Measurements from ENCODE around the gene ORAI3. TPM values are rescaled to one million over a fixed set of nuclear protein-coding genes. Genes with fewer than 3 reads are reported as not detected.
A peak's percentile ranks its signal among the peaks of the same experiment; 100 is the strongest.

The ORAI3 gene
- polyA plus RNA-seq, 1 of the 3 experiments (the other 2 are of a cell fraction), result 29.0 TPM

- ChIA-PET CTCF (interaction anchor here (0.6 to 5.3 kb wide), 47 partner anchors 8 to 883 kb away, joined by 3 to 38 read pairs (median 5); partner anchors contain the start of genes FUS, KAT8, ZNF646 and ZNF668), POLR2A (interaction anchor here (1.1 to 1.5 kb wide), 3 partner anchors 88 to 195 kb away, joined by 3 to 7 read pairs (median 5); partner anchors contain the start of genes FUS, ZNF646 and ZNF668)
- H2AFZ ChIP-seq (ENCODE audit: low read depth), result no peak overlapping the region
- H3K27me3 ChIP-seq (ENCODE audit: insufficient read depth), result no peaks in the 10 kb centered on the region
- no peaks in the 10 kb centered on the region for H3K79me2 ChIP-seq (ENCODE audit: insufficient read depth)
- H3K9me2 ChIP-seq, result no peaks in the 10 kb centered on the region
- H4K20me1 ChIP-seq (ENCODE audit: insufficient read depth), result no peaks in the 10 kb centered on the region
- H3K9ac ChIP-seq, result peak overlapping the region; percentile 27; the same call in 1 of the 2 replicates
- peaks cover 0 to 14% of the 10 kb centered on the region in 2 experiments for H3K36me3 ChIP-seq (replicated peaks in 1 of 2; ENCODE audit: control insufficient read depth in 1 of 2, insufficient read depth in 2 of 2, low read length in 1 of 2)
- TF ChIP-seq MAX (IDR thresholded peaks at IDR 0.05; ENCODE audit: low read depth) (no peak), GATA2 (CRISPR knock-in tag; IDR thresholded peaks at IDR 0.05) (no peak), RCOR1 (IDR thresholded peaks at IDR 0.05; ENCODE audit: low read length) (no peak), TAF1 (IDR thresholded peaks at IDR 0.05; ENCODE audit: borderline replicate concordance, low read depth, low read length) (no peak), ELF1 (IDR thresholded peaks at IDR 0.05) (no peak), NRF1 (IDR thresholded peaks at IDR 0.05; ENCODE audit: low read depth, low read length) (no peak), EZH2phosphoT487 (IDR thresholded peaks at IDR 0.05; ENCODE audit: borderline replicate concordance, low read depth) (no peak), TEAD4 (IDR thresholded peaks at IDR 0.05; ENCODE audit: borderline replicate concordance, insufficient read depth) (no peak), CHD2 (IDR thresholded peaks at IDR 0.05; ENCODE audit: low read length, partially characterized antibody) (no peak)
- H3F3A ChIP-seq (replicated peaks; ENCODE audit: insufficient read depth), result peaks cover 5% of the 10 kb centered on the region
- H3K27ac ChIP-seq (ENCODE audit: low read depth in 2 of 2, low read length in 1 of 2), result peak overlapping the region; percentile 19 to 58; a peak in 1 of 4 replicates
- WGBS (ENCODE audit: low lambda C conversion rate), result 68% methylated on average over 11 of the region's 20 CpGs
- H3K9me3 ChIP-seq, result no peaks in the 10 kb centered on the region
- peak; percentile 63 for DNase-seq
- H3K4me2 ChIP-seq, result peak overlapping the region; percentile 80
- peaks cover 5 to 8% of the 10 kb centered on the region in 2 experiments; a peak in 2 of 4 replicates for H3K4me1 ChIP-seq (ENCODE audit: control insufficient read depth in 1 of 2, insufficient read depth in 2 of 2, low read depth in 1 of 2, low read length in 1 of 2)
- peak overlapping the region; percentile 31 to 52; a peak in 3 of 4 replicates for H3K4me3 ChIP-seq (ENCODE audit: low read depth in 2 of 2, low read length in 1 of 2)
Measured at GRCh38 chr16:30985401-30986128, 36.7 kb downstream of the ORAI3 start.

- Histone ChIP-seq H3K4me2 (peak overlapping the region; percentile 80; the same call in 1 of the 2 replicates), H3K27ac (ENCODE audit: low read depth in 2 of 2, low read length in 1 of 2) (no peak overlapping the region; a peak in 1 of 4 replicates), H3K9me3 (no peaks in the 10 kb centered on the region), H4K20me1 (ENCODE audit: insufficient read depth) (no peaks in the 10 kb centered on the region), H3F3A (replicated peaks; ENCODE audit: insufficient read depth) (peaks cover 5% of the 10 kb centered on the region), H3K79me2 (ENCODE audit: insufficient read depth) (no peaks in the 10 kb centered on the region), H3K36me3 (replicated peaks in 1 of 2; ENCODE audit: control insufficient read depth in 1 of 2, insufficient read depth in 2 of 2, low read length in 1 of 2) (peaks cover 0 to 10% of the 10 kb centered on the region in 2 experiments), H3K4me1 (ENCODE audit: control insufficient read depth in 1 of 2, insufficient read depth in 2 of 2, low read depth in 1 of 2, low read length in 1 of 2) (peaks cover 5 to 8% of the 10 kb centered on the region in 2 experiments; a peak in 2 of 4 replicates), H3K9me2 (no peaks in the 10 kb centered on the region), H3K27me3 (ENCODE audit: insufficient read depth) (no peaks in the 10 kb centered on the region), H3K9ac (no peak overlapping the region), H2AFZ (ENCODE audit: low read depth) (no peak overlapping the region), H3K4me3 (ENCODE audit: low read depth in 2 of 2, low read length in 1 of 2) (no peak overlapping the region)
- DNase-seq, result no peak
- TF ChIP-seq FOSL2 (IDR thresholded peaks at IDR 0.05; ENCODE audit: borderline replicate concordance, low read depth) (no peak), POLR2AphosphoS5 (IDR thresholded peaks at IDR 0.05; ENCODE audit: low read depth, low read length) (0 out of 2 replicates have a peak, but pooled peaks have one; percentile 6)
- ChIA-PET CTCF (interaction anchor here (0.7 to 5.3 kb wide), 21 partner anchors 8 to 882 kb away, joined by 3 to 38 read pairs (median 6); partner anchors contain the start of genes KAT8 and ZNF843), POLR2A (interaction anchor here (1.1 kb wide), 1 partner anchor 156 kb away, joined by 3 read pairs; no protein-coding TSS in a partner anchor)
- 92% methylated on average over 20 of the region's 29 CpGs for WGBS (ENCODE audit: low lambda C conversion rate)
Measured at GRCh38 chr16:30986129-30986991, 37.5 kb downstream of the ORAI3 start.
